Subcutaneous abdominal adipose tissue (tissue), 5 donors: ENCODE measurements around the gene FUBP1.

Experiments
- H3K27ac ChIP-seq: one replicate; pipeline ENCODE4 v1.7.0; 2013; ENCODE audit warnings: low read depth, mild to moderate bottlenecking, inconsistent platforms, low read length, moderate library complexity
- H3K27me3 ChIP-seq, 5 donors: one replicate each; pipeline ENCODE4 v1.7.0; 2013; ENCODE audit warnings: low read length in 5 of 5, inconsistent platforms in 1 of 5; ENCODE audit not compliant: control insufficient read depth in 5 of 5, insufficient read depth in 4 of 5
- H3K36me3 ChIP-seq, 5 donors: one replicate each; pipeline ENCODE4 v1.7.0; 2013; ENCODE audit warnings: low read length in 5 of 5; ENCODE audit not compliant: control insufficient read depth in 5 of 5, insufficient read depth in 5 of 5
- H3K4me1 ChIP-seq, 5 donors: one replicate each; pipeline ENCODE4 v1.7.0; 2013; ENCODE audit warnings: low read length in 5 of 5, mild to moderate bottlenecking in 3 of 5, moderate library complexity in 1 of 5; ENCODE audit not compliant: control insufficient read depth in 5 of 5, insufficient read depth in 5 of 5
- H3K4me3 ChIP-seq, 5 donors: one replicate each; pipeline ENCODE4 v1.7.0; 2013; ENCODE audit warnings: low read length in 5 of 5, low read depth in 1 of 5
- H3K9ac ChIP-seq, 5 donors: one replicate each; pipeline ENCODE4 v1.7.0; 2013; ENCODE audit warnings: low read length in 5 of 5, mild to moderate bottlenecking in 4 of 5, moderate library complexity in 3 of 5
- H3K9me3 ChIP-seq, 5 donors: one replicate each; pipeline ENCODE4 v1.7.0; 2013; ENCODE audit warnings: low read length in 5 of 5; ENCODE audit not compliant: control insufficient read depth in 5 of 5
- donor health status: healthy.
- donor health status: healthy.
- donor health status: healthy.
- donor health status: healthy.
- donor health status: healthy.

Gene FUBP1

DNA sequence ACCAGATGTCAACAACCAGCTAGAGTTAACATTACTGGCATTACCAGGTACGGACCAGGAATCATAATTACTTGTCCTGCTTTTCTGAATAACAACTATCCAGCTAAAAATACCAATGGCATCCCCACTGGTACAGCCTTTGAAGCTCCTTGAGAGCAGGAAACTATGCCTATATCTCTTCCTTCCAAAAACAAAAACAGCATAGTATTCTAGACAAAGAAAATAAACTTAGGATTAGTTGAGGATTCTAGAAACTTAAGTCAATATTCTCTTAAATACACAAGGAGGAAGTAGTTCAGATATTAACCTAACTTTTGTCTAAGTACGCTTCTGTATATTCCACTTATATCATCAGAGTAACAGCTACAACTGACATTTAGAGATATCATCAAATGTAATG, 3.0 kb downstream of the FUBP1 start:
- Histone ChIP-seq H3K4me3 (peak overlapping the region in 3 of 5 donors; percentile 30 to 99 (median 94)), H3K9ac (peak overlapping the region in 4 of 5 donors; percentile 5 to 56 (median 34)), H3K4me1 (peaks cover 4 to 52% (median 38%) of the 10 kb centered on the region in 5 donors), H3K36me3 (peaks cover 0 to 6% (median 0%) of the 10 kb centered on the region in 5 donors), H3K27me3 (no peaks in the 10 kb centered on the region), H3K9me3 (no peaks in the 10 kb centered on the region), H3K27ac (peak overlapping the region; percentile 100)

DNA sequence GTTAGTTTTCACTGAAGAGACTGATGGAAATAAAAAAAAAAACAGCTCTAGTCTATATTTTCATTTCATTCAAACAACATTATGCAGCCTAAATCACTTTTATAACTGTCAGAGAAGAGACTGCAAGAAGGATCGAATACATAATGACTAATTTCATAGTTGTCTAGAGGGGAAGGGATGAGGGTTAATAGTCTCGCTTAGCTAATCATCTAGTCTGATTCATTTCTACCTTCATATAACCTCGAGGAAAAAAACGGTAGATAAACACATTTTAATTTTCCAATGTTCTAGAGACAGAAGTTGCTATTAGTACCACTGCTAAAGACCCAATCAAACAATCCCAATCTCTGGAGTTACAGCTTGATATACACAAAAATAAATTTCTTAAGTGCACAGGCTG, 3.5 kb downstream of the FUBP1 start:
- Histone ChIP-seq H3K27me3 (no peaks in the 10 kb centered on the region), H3K9me3 (no peaks in the 10 kb centered on the region), H3K4me1 (peaks cover 4 to 47% (median 35%) of the 10 kb centered on the region in 5 donors), H3K27ac (peak overlapping the region; percentile 100), H3K9ac (peak overlapping the region in 4 of 5 donors; percentile 5 to 56 (median 34)), H3K36me3 (peaks cover 0 to 6% (median 0%) of the 10 kb centered on the region in 5 donors), H3K4me3 (peak overlapping the region in 3 of 5 donors; percentile 30 to 99 (median 94))

- H3K36me3 ChIP-seq, result peaks cover 11 to 30% (median 21%) of the 10 kb centered on the region in 5 donors
- no peak overlapping the region for H3K4me3 ChIP-seq
- peaks cover 4 to 33% (median 24%) of the 10 kb centered on the region in 5 donors for H3K4me1 ChIP-seq
- no peaks in the 10 kb centered on the region for H3K27me3 ChIP-seq
- no peak overlapping the region for H3K27ac ChIP-seq
- no peak overlapping the region for H3K9ac ChIP-seq
- no peaks in the 10 kb centered on the region for H3K9me3 ChIP-seq
Observed at GRCh38 chr1:77972080-77972479, 6.8 kb downstream of the FUBP1 start.

GRCh38 chr1:77970192-77970591, 8.7 kb downstream of the FUBP1 start:
- H3K4me1 ChIP-seq, result peaks cover 0 to 14% (median 5%) of the 10 kb centered on the region in 5 donors
- H3K36me3 ChIP-seq, result peaks cover 27 to 46% (median 40%) of the 10 kb centered on the region in 5 donors
- H3K27ac ChIP-seq, result no peak overlapping the region
- H3K9ac ChIP-seq, result no peak overlapping the region
- no peaks in the 10 kb centered on the region for H3K9me3 ChIP-seq
- H3K4me3 ChIP-seq, result no peak overlapping the region
- H3K27me3 ChIP-seq, result no peaks in the 10 kb centered on the region

DNA sequence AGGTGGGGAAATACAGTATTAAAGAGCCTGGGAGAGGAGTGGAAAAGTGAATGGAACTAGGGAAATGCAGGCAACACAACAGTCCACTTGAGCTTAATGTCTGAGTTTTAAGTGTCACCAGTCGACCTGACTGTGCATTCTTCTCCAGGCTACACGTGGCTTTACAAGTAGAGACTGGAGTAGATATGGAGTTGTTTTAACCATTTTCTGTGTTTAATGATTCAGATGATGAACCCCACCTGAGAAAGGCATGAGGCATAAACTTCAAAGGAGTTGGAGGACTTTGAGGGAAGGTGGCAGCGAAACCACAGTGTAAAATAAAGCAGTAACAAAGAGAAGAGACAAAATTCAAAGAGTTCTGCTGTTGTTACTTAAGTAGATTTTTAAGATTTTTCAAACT, 12.6 kb downstream of the FUBP1 start:
- H3K9me3 ChIP-seq, result no peaks in the 10 kb centered on the region
- peaks cover 65 to 82% (median 77%) of the 10 kb centered on the region in 5 donors for H3K36me3 ChIP-seq
- H3K27me3 ChIP-seq, result no peaks in the 10 kb centered on the region
- peaks cover 0 to 3% (median 0%) of the 10 kb centered on the region in 5 donors for H3K4me1 ChIP-seq
- H3K9ac ChIP-seq, result no peak overlapping the region
- no peak overlapping the region for H3K27ac ChIP-seq
- H3K4me3 ChIP-seq, result no peak overlapping the region

DNA sequence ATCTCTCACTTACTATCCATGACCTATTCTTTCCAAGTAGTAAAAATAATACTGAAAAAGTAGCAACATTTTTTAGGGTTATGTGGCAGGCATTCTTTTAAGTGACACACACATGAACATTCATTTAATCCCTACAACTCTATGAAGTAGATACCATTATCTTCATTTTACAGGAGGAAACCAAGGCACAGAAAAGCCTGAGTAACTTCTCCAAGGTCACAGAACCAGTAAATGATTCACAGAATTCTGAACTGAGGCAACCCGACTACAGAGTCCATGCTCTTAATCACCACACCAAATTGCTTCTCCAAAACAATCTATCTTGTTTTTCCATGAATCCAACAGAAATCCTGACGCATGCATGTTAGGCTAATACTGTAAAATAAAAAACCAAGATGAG, 17.5 kb downstream of the FUBP1 start:
- Histone ChIP-seq H3K9me3 (no peaks in the 10 kb centered on the region), H3K4me1 (peaks cover 0 to 3% (median 0%) of the 10 kb centered on the region in 5 donors), H3K4me3 (no peak overlapping the region), H3K9ac (no peak overlapping the region), H3K27ac (no peak overlapping the region), H3K27me3 (no peaks in the 10 kb centered on the region), H3K36me3 (peaks cover 69 to 98% (median 90%) of the 10 kb centered on the region in 5 donors)

- Histone ChIP-seq H3K27me3 (no peaks in the 10 kb centered on the region), H3K4me1 (peaks cover 0 to 3% (median 0%) of the 10 kb centered on the region in 5 donors), H3K9ac (no peak overlapping the region), H3K36me3 (peaks cover 72 to 100% (median 93%) of the 10 kb centered on the region in 5 donors), H3K4me3 (no peak overlapping the region), H3K9me3 (no peaks in the 10 kb centered on the region), H3K27ac (no peak overlapping the region)
Observed at GRCh38 chr1:77958850-77959249, 20.0 kb downstream of the FUBP1 start.

DNA sequence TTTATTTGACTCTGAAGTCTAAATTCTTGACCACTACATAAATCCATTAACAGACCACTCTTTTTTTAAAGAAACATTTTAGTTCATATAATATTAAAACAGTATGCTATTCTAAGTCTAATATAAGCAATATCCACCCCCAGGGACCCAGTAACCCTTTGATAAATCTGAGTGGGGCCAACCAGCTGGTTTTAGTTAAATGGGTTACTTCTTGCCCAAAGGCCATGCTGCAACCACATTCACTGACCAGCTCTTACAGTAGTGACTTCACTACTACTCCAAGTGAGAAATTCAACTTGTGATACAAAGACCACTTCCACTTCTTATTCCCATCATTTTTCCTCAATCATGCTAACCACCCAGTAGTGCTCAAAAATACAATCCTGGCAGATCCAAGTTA, 20.5 kb downstream of the FUBP1 start:
- Histone ChIP-seq H3K9ac (no peak overlapping the region), H3K27ac (no peak overlapping the region), H3K4me1 (peaks cover 0 to 3% (median 0%) of the 10 kb centered on the region in 5 donors), H3K4me3 (no peak overlapping the region), H3K36me3 (peaks cover 67 to 99% (median 93%) of the 10 kb centered on the region in 5 donors), H3K27me3 (no peaks in the 10 kb centered on the region), H3K9me3 (no peaks in the 10 kb centered on the region)

DNA sequence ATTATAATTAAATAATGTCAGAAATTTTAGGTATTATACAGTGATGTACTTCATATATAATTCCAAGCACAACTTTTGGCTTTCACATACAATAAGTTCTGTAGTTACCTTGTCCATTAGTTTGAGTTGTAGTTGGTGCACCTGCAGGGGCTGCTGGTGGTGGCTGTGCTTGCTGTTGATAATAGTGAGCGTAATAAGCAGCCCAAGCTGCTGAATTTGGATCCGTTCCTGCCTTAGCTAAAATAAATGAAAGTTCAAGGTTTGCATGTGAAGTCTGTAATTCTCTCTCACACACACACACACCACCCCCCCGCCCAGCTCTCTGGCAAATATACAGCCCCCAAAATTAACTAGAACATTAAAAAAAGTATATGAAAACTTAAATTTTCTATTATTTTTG, 22.4 kb downstream of the FUBP1 start:
- no peaks in the 10 kb centered on the region for H3K9me3 ChIP-seq
- no peak overlapping the region for H3K9ac ChIP-seq
- H3K27ac ChIP-seq, result no peak overlapping the region
- no peak overlapping the region for H3K4me3 ChIP-seq
- no peaks in the 10 kb centered on the region for H3K27me3 ChIP-seq
- H3K4me1 ChIP-seq, result peaks cover 0 to 3% (median 0%) of the 10 kb centered on the region in 5 donors
- H3K36me3 ChIP-seq, result peaks cover 53 to 94% (median 88%) of the 10 kb centered on the region in 5 donors

GRCh38 chr1:77955709-77956108, 23.2 kb downstream of the FUBP1 start:
- H3K27ac ChIP-seq, result no peak overlapping the region
- no peak overlapping the region for H3K9ac ChIP-seq
- H3K9me3 ChIP-seq, result no peaks in the 10 kb centered on the region
- peaks cover 0 to 3% (median 3%) of the 10 kb centered on the region in 5 donors for H3K4me1 ChIP-seq
- peaks cover 53 to 94% (median 86%) of the 10 kb centered on the region in 5 donors for H3K36me3 ChIP-seq
- H3K4me3 ChIP-seq, result no peak overlapping the region
- H3K27me3 ChIP-seq, result no peaks in the 10 kb centered on the region
